ENCODE data around the gene MGA.

Gene MGA

GRCh38 chr15:41647262-41647661, 12.9 kb upstream of the MGA start:
- H3K4me3 ChIP-seq (ENCODE audit: low read depth, low read length) = no peak overlapping the region
- TF ChIP-seq CTCF (IDR thresholded peaks at IDR 0.05; ENCODE audit: low read depth, low read length, missing control alignments) = no peak
- DNase-seq (ENCODE audit: low read depth) = no peak

GRCh38 chr15:41648097-41648496, 12.1 kb upstream of the MGA start:
- no peak for TF ChIP-seq CTCF (IDR thresholded peaks at IDR 0.05; ENCODE audit: low read depth, low read length, missing control alignments)
- no peak overlapping the region for H3K4me3 ChIP-seq (ENCODE audit: low read depth, low read length)
- no peak for DNase-seq (ENCODE audit: low read depth)

- no peak for TF ChIP-seq CTCF (IDR thresholded peaks at IDR 0.05; ENCODE audit: low read depth, low read length, missing control alignments)
- no peak for DNase-seq (ENCODE audit: low read depth)
- no peak overlapping the region for H3K4me3 ChIP-seq (ENCODE audit: low read depth, low read length)
Measured at GRCh38 chr15:41648770-41649169, 11.4 kb upstream of the MGA start.

GRCh38 chr15:41650806-41651205, 9.4 kb upstream of the MGA start:
- no peak overlapping the region for H3K4me3 ChIP-seq (ENCODE audit: low read depth, low read length)
- DNase-seq (ENCODE audit: low read depth) = no peak
- TF ChIP-seq CTCF (IDR thresholded peaks at IDR 0.05; ENCODE audit: low read depth, low read length, missing control alignments) = no peak

- DNase-seq (ENCODE audit: low read depth) = no peak
- no peak for TF ChIP-seq CTCF (IDR thresholded peaks at IDR 0.05; ENCODE audit: low read depth, low read length, missing control alignments)
- no peak overlapping the region for H3K4me3 ChIP-seq (ENCODE audit: low read depth, low read length)
Measured at GRCh38 chr15:41651373-41651772, 8.8 kb upstream of the MGA start.

GRCh38 chr15:41653760-41654159, 6.4 kb upstream of the MGA start:
- no peak for TF ChIP-seq CTCF (IDR thresholded peaks at IDR 0.05; ENCODE audit: low read depth, low read length, missing control alignments)
- no peak overlapping the region for H3K4me3 ChIP-seq (ENCODE audit: low read depth, low read length)
- DNase-seq (ENCODE audit: low read depth) = no peak

- no peak for DNase-seq (ENCODE audit: low read depth)
- no peak for TF ChIP-seq CTCF (IDR thresholded peaks at IDR 0.05; ENCODE audit: low read depth, low read length, missing control alignments)
- no peak overlapping the region for H3K4me3 ChIP-seq (ENCODE audit: low read depth, low read length)
Measured at GRCh38 chr15:41655716-41656115, 4.5 kb upstream of the MGA start.

Data from GM12864 (cell line).